ENCODE results near the gene ZSCAN9.

ZSCAN9 gene
- 2.4 reads per million, percentile 7 among the genes with 10 or more reads in this experiment for total RNA-seq

- no peak for DNase-seq
Measured at GRCh38 chr6:28225056-28225834, at the start of gene ZSCAN9. Gene ZSCAN9, plus strand, starts transcription at chr6:28225275. Its CDS starts 1,810 bp downstream, at chr6:28227085.

GRCh38 chr6:28176373-28176772, 48.7 kb upstream of the ZSCAN9 start:
- no peak for DNase-seq

DNA sequence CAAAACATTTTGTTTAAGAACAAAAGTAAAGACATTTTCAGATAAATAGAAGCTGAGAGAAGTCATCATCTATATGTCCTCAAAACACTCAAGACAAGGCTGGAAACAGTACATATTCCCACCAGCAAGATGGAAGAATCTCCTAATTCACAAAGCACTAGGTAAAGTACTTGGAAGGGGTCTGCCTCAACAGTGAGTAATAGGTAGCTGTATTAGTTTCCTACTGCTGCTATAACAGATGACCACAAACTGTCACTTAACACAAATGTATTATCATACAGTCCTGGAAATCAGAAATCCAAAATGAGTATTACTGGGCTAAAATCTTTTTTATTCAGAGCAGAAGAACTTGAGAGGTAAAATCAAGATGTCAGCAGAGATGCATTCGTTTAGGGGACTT, 42.8 kb upstream of the ZSCAN9 start:
- DNase-seq: no peak

GRCh38 chr6:28188111-28188979, 36.7 kb upstream of the ZSCAN9 start:
- no peak for DNase-seq

DNA sequence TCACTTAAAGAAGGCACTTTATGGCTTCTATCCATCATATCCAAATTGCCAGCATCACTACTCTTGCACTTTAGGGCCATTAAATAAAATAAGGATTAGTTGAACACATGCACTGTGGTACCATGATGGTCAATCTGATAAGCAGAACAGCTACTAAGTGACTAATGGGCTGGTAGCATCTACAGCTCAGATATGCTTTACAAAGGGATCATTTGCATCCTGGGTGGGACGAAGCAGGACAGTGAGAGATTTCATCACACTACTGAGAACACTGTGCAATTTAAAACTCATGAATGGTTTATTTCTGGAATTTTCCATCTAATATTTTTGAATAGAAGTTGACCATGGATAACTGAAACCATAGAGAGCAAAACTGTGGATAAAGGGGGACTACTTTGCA, 25.1 kb upstream of the ZSCAN9 start:
- no peak for DNase-seq

DNA sequence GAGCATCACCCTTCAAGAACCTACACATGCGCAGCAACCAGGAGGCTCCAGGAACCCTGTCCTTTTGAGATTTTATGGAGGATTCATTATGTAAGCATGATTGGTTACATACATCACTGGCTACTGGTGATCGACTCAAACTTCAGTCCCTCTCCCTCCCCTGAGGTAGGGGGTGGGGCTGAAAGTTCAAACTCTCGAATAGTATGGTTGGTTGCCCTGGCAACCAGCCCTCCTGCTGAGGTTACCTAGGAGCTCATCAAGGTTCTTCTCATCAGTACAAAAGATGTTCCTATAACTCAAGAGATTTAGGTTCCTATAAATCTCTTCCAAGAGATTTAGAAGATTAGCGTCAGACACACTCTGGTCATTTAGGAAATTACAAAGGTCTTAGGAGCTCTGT, 21.9 kb upstream of the ZSCAN9 start:
- no peak for DNase-seq

DNA sequence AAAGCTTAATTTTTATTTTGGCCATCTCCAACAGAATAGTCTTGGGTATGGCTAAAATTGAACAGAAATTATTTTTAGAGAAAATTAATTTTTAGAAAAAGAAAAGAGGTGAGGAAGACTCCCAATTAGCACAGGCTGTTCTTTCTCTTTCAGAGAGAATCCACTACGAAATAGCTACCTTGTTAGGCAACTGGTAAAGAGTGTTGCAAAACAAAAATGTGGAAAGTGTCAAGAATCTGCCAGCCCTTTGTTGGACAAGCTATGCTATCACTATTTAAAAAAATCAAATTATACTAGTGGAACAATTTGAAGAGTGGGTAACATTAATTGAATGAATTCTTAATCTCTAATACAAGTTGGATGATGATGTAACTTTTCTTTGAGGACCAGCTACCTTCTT, 19.2 kb upstream of the ZSCAN9 start:
- DNase-seq: no peak

DNA sequence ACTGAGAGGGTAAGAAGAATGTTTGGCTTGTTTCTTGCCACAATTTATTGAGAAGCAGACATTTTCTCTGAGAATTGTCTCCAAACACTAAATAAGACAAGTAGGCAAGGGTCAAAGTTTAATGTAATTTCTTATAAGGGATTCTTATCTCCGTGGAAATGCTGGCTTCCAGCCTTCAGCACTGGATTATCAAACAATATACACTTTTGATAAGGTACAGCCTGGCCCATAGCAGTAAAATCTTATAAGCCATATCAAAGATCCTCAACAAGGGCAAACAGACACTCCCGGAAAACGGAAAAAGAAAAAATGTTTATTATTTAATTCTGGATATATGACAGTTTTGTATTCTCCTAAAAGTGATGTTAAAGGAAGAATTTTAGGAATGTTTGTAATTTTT, 18.5 kb upstream of the ZSCAN9 start:
- no peak for DNase-seq

DNA sequence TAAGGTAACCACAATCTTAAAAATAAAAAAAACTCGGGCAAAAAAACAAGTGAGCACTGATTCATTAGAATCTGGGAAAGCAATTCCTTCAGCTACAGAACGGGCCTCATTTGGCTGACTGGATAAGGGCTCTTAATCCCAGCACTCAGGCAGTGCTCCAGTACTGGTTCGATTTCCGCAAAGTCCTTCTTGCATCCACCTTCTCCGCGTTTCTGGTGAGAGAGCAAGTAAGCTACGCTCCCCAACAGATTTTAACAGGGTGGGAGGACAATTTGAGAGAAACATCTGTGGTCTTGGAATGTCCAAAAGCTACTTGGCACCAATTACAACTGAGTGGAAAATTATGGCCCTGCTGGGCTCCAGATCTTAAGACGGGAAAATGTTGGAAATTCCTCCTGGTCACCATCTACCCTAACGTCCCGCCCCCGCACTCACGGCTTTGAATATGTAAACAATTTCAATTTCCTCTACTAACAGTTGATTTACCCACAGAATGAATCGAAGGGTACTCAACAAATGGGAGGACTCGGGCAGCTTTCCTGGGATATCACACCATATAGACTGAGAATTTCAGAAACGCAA, 18.1 kb upstream of the ZSCAN9 start:
- DNase-seq: no peak

- no peak for DNase-seq
Measured at GRCh38 chr6:28207510-28208110, 17.5 kb upstream of the ZSCAN9 start.

DNA sequence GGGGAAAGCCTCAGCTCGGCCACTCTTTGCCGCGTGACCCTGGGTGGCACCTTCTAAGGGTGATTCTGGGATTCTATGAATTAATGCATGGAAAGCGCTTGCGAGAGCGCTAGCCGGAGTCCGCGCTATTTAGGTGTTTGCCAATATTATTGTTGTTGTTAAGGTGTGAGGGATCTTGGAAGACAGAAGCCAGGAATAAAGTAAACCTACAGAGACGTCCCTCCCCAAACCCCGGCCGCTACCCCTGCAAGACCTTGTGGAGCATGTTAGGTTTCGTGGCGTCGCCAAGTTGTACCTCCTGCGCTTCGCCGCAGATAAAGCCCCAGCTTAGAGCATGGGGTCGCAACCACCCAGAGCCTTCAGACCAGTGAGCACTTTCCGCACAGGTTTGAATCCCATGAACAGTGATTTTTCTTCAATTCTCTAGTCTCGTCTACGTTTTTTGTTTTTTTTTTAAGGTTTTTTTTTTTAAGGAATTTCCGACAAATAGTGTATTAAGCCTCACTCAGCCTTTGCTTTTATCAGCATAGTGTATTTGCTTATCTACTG, 16.9 kb upstream of the ZSCAN9 start:
- DNase-seq: no peak

DNA sequence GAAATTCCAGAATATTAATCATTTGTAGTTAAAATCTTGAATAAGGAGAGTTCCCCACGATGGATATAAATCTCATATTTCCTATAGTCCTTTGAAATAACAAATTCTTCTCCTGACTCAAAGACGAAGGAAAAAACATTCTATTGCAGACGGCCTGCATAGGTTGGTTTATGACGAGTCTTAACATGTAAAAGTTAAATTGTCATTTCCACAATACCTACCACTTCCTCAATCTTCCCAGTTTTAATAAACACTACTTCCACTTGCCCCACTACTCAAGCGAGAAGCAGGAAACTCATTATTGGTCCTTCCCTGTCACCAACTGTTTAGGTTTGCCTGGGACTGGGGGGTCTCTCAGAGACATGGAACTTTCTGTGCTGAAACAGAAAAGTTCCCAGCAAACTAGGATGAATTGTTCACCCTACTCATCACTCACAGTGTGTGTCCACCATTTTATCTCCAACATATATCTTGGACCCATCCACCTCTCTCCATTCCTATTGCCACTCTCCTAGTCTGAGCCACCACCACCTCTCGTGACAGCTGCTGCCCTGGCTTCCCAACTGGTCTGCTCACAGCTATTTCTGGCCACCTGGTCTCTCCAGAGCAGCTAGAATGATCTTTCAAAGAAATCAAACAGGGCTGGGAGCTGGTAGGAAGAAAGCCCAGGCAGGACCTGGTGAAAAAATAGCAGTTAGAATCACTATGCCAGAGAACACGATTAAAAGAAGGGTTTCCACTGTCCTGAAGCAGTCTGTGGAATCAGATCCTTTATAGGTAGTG, 15.1 kb upstream of the ZSCAN9 start:
- no peak for DNase-seq

DNA sequence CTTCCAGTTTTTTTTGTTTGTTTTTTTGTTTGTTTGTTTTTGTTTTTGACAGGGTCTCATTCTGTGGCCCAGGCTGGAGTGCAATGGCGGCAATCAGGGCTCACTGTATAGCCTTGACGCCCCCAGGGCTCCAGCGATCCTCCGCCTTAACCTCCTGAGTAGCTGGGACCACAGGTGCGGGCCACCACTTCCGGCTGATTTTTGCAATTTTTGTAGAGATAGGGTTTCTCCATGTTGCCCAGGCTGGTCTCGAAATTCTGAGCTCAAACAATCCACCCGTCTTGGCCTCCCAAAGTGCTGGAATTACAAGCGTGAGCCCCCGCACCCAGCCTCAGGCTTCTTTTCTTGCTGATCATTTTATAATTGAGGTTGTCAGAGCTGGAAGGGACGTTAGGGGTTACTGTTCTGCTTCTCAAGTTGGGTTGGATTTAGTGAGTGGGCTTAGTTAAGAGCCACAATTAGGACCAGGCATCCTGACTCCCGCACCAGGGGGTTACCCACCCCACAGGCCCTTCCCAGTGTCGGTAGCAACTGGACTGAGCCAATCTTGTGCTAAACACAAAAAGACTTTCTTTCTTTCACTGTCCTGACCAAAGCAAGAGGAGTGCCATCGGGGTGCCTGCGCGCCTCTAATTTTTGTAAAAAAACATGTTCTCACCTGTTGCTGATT, 13.1 kb upstream of the ZSCAN9 start:
- DNase-seq: no peak

GRCh38 chr6:28212510-28213212, 12.4 kb upstream of the ZSCAN9 start:
- DNase-seq: no peak

- no peak for DNase-seq
Measured at GRCh38 chr6:28213213-28213523, 11.9 kb upstream of the ZSCAN9 start.

- DNase-seq: no peak
Measured at GRCh38 chr6:28215425-28215824, 9.7 kb upstream of the ZSCAN9 start.

DNA sequence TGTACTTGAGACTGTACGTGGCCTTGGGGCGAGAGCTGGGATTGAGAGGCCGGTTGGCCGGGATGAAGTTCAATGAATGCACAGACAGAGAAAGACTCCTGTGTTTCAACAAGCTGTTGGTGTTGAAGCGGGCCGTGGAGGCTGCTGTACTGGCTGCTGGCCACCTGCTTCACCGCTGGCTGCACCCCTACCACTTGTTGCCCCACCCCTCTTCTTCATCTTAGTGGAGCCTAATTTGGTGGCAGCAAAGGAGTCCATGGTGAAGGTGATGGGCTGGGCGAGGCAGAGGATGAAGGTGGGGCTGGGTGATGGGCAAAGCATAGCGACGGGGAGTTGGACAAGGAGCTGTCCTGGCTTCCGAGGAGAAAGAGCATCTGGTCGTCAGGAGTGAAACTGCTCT, 7.2 kb upstream of the ZSCAN9 start:
- no peak for DNase-seq

DNA sequence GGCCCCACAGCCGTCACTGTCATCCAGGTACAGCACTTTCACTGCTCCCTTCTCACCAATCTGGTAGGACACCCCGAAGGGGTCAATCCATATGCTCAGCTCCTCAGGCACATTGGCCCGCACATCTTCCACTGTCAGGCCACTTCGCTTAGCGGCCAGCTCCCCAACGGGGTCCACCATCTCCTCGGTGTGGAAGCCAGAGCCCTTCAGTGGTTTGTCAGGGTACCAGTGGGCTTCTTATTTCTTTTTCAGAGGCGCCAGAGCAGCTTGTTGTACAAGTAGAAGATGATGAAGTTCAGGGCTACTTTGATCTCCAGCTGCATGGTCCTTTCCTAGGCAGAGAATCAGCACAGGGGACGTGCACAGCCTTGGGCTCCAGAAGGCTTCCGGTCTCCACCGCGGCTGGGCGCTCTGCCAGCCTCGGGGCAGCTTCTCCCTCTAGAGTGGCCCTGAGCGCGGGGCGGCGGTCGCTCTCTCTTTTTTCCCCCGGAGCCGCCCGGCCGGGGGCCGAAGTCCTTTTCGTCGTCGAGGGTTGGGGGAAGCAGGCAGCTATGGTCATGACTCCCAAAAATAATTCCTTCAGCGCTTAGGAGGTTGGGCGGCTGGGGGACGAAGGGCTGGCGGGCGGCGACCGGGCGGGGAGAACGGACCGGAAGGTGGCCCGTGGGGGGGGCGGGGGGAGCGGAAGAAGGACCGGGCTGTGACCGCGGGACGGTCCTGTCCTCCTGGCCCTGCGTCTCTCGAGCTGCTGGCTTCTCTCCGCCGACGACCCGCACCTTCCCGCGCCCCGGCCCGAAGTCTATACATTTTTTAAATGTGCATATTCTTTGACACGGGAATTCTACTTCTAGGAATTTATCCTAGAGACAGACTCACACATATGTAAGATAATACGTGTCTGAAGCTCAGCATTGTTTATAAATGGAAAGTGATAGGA, 6.5 kb upstream of the ZSCAN9 start:
- no peak for DNase-seq

- DNase-seq: no peak
Measured at GRCh38 chr6:28220257-28221133, 4.6 kb upstream of the ZSCAN9 start.
